ENCODE results near the gene FHOD3.
"Not testable (repeated sequence)": the region's sequence is repeated elsewhere in the genome, so short reads cannot be mapped to it uniquely, and the experiment has no call there.

The FHOD3 gene

DNA sequence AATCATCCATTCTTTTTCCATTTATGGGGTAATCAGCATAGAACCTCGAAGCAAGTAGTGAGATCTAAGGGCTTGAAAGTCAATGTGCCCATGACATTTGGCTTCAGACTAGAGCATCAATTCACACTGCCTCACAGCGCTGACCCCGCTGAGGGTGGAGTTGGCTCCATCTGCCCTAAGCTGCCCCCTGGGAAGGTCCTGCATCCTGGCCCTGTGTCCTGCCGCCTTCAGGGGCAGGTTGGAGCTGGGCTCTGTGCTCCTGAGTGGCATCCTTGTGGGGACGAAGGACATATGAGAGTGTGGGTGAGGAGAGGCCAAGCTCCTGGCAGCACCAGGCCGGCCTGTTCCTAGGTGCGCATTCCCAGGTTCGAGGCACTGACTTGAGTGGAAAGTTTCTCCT lies 249.4 kb downstream of the FHOD3 start:
- no peak for DNase-seq (ENCODE audit: low read depth in 2 of 2)

DNA sequence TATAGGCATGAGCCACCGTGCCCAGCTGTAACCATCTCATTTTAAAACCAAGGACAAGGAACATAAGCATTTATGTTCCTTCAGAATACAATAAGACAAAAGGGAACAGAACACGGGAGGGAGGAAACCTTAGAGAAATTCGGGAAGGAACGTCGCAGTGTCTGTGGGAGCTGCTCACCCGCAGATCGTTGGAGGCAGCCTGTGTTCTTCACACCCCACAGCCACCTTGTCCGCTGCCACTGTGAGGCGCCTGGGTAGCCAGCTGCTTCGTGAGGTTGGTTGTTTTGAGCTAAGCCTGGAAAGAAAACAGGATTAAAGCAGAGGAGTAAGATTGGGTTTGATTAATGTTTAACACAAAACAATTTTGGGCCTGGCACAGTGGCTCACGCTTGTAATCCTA lies 250.0 kb downstream of the FHOD3 start:
- DNase-seq (ENCODE audit: low read depth in 2 of 2) = no peak

DNA sequence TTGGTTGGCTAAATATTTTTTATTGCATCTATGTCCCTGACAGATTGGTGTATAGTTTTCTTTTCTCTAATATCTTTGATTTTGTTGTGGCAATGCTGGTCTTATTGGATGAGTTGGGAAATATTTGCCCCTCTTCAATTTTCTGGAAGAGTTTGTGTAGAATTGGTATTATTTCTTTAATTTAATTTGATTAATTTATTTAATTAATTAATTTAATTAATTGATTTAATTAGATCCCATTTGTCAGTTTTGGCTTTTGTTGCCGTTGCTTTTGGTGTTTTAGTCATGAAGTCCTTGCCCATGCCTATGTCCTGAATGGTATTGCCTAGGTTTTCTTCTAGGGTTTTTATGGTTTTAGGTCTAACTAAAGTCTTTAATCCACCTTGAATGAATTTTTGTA lies 253.8 kb downstream of the FHOD3 start:
- DNase-seq (ENCODE audit: low read depth in 2 of 2) = not testable (repeated sequence)

DNA sequence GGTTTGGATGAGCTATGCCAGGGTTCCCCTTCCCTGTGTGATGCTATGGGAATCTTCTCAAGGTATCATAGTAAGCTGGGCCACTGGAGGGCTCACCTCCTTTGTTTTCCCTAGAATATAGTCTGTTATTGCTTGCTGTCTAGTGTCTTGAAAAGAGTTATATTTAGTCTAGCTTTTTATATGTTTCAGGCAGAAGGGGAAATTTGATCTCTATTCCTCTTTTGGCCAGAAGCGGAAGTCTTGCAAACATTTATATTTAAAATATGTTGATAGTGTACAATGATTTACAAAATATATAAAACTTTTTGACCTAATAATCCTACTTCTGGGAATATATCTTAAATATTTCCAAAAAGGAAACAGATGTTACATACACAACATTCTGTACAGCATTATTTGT lies 260.7 kb downstream of the FHOD3 start:
- no peak for DNase-seq (ENCODE audit: low read depth in 2 of 2)

DNA sequence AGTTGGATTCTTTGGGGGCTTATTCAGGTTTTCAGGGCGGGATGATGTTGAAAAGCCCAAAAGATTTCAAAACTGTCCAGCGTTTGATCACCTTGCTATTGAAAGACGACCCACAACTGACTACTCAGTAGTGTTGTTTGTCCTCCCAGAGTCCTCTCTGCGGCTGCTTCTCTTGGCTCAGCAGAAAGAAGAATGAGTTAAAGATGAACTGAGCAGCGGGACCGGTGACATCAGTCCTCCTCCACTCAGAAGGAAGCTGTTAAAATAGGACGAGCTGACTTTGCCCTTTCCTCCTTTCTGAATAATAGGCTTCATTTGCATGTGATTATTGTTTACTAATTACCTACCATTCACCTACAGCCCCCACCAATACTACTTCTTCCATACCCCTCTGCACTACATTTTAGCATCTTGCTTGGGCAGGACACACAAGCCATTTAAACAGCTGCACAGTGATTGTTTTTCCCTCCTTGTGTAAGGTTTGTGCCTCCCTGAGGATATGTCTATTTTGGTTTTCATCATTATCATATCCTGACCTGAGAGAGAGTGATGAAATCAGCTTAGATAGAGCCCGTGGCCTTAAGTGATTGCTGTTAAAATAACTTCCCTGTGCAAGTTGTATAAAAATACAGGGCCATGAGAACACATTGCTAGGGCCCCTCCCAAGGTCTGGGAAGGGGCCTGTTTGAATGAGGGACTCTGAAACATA lies 261.8 kb downstream of the FHOD3 start:
- no peak for DNase-seq (ENCODE audit: low read depth in 2 of 2)

DNA sequence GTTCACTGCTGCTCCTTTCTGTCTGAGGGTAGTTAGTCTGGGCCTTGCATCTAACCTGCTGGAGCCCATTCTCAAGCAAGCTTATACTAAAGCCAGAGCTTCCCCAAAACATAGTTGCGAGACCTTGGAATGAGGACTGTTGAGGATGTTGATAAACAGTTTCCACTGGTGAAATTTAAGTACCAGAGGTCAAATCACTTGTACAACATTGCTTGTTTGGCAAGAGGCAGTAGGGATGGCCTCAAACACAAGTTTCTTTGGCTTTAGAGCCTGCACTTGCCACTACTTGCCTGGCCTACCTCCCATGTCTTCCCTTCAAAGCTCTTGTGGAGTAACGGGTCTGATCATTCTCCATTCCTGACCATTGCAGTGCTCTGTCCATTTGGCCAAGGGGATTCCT lies 262.7 kb downstream of the FHOD3 start:
- no peak for DNase-seq (ENCODE audit: low read depth in 2 of 2)

DNA sequence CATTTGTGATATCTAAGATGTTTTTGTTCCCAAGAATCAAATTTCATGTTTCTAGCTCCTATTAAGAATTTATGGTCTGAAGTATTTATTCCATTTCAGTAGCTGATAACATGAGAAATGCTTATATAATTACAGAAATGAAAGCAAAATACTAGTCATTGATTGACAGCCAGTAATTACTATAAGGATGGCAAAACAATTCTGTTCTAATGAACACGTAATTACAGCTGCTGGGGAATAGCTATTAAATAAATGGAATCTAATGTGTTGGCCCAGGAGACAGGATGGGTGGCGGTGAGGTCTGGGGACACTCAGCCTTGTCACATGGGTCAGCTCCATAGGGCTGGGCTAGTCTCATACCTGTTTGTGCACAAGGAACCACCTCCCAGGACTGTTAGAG lies 263.5 kb downstream of the FHOD3 start:
- DNase-seq (ENCODE audit: low read depth in 2 of 2) = no peak

DNA sequence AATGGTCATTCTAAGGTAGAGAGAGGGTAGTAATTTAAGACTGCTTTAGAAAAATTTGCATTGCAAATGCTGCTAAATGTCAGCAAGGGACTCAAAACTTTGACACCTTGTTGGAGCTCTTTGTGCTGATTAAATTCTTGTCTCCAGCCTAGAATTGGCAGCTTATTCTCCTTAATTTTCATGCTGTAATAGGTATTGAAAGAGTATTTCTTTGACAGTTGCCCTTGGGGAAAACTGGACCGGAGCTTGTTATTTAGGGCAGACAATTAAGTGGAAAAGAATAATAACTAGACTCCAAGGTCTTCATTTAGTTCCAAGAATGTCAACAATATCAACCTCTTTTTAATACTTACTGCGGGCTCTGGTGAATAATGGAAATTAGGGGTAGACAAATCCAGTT lies 267.3 kb downstream of the FHOD3 start:
- DNase-seq (ENCODE audit: low read depth in 2 of 2) = no peak

DNA sequence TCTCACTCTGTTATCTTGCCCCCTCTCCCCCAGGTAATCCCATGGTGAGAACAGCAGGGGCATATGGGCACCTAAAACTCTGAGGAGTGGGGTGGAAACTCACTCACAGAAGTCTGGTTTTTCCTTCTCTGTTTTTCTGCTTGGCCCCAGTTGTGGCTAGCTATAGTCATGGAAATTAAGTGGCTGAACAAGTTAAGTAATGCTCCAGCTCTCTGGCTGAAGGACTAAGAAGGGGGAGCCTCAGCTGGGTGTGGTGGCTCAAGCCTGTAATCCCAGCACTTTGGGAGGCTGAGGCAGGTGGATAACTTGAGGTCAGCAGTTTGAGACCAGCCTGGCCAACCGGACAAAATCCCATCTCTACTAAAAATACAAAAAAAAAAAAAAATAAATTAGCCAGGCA lies 270.3 kb downstream of the FHOD3 start:
- no peak for DNase-seq (ENCODE audit: low read depth in 2 of 2)

DNA sequence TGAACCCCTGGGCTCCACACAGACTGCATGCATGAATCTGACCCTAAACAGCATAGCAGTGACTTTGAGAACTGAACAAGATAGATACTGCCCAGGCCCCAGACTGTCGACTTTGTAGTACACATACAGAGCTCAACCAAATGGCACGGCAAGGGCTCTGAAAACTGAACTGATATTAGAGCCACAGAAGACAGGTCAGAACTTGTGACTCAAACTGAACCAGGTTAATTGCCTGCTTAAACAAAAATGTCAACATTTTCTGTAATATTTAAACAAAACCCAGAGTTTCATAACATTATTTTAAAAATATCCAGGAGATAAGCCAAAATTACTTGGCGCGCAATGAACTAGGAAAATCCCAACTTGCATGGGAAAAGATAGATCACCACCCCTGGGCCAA lies 271.0 kb downstream of the FHOD3 start:
- DNase-seq (ENCODE audit: low read depth in 2 of 2) = no peak

DNA sequence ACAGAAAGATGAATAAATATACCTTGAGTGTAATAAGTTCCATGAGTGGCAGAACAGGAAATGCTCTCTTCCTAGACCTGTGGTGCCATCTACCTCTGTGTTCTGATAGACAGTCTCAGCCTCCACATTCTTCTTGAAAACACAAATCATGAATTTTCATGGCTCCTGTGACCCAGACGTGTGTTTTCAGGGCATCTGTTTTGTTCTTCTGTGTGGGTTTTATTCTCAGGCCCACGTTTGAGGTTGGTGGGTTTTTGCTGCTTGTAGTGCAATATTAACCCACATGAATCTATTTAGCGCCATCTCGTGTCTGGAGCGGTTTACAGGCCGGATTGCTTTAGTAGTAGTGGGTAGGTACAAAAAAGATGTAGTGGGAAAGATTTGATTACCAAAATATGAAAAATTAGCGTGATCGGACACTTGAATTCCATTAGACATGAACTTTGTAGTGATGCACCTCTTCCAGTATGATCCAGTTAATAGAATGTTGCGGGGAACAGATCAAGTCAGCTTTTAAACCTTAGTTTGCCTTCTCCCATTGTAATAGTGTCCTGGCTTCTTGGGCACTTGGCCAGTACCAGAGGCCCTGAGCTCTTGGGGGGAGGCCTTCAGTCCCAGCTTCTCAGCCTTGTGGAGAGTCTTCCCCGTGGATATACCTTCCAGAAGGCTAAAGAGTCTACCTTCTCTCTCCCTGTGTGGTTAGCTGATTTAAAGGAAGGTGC lies 274.8 kb downstream of the FHOD3 start:
- DNase-seq (ENCODE audit: low read depth in 2 of 2) = no peak

DNA sequence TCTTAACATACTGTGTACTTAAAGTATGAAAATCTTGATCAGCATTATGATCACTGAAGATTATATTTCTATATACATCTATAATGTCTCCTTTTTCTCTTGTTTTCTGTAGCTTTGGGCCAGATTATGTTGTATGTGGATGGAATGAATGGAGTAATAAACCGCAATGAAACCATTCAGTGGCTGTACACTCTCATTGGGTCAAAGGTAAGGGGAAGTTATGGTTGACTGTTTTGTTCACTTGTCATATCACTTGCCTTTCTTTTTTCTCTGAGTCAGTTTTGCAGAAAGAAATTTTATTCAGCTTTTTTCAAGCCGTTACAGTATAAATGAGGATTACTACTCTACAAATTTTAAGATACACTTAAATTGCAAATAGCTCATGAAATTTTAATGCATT lies 278.8 kb downstream of the FHOD3 start:
- no peak for DNase-seq (ENCODE audit: low read depth in 2 of 2)

DNA sequence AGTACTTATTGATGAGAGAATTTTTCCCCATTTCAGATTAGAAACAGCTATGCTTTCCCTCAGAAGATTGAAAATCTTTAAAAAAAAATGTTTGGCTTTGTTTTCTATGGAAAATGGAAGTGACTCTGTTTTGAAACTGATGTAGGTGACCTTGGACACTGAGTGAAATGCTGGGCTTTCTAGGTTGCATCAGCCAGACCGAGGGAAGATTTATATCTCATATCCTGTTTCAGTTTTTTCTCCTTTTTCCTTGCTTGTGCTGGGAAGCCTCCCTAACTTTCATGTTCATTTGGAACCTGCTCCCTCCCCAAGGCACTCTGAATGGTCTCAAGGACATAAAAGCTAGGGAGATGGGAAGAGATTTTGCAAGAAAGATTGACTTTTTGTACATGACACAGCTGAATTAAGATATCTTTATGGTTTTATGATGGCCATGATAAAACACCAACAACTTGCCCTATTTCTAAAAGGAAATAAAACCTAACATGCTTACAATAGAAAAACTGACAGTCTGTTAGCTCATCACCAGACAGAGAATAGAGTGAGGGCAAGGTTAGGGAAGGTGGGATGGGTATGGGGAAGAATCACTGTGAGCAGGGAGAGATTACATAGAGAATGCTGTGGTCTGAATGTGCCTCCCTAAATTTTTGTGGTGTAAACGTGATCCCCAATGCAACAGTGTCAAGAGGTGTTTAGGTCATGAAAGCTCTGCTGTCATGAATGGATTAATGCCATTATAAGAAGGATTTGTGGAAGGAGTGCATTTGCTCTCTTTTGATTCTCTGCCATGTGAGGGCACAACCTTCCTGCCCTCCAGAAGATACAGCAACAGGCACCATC lies 281.6 kb downstream of the FHOD3 start:
- DNase-seq (ENCODE audit: low read depth in 2 of 2) = no peak

DNA sequence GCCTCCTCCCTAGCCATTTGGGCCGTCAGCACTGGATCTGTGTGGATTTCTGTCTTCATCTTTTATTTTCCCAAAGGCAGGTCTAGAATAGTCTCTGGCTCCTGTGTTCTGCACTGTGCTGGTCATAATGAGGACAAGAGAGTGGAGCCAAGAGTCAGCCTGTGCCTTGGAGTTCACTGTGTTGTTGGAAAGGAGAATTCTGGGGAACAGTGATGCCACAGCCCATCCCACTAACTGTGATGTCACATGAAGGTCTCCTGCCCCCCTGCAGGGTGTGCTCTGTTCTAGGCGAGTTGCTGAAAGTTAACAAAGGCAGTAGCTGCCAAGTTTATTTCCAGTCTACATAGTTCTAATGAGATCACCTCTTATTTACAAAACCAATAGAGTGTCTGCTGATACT lies 282.8 kb downstream of the FHOD3 start:
- no peak for DNase-seq (ENCODE audit: low read depth in 2 of 2)

DNA sequence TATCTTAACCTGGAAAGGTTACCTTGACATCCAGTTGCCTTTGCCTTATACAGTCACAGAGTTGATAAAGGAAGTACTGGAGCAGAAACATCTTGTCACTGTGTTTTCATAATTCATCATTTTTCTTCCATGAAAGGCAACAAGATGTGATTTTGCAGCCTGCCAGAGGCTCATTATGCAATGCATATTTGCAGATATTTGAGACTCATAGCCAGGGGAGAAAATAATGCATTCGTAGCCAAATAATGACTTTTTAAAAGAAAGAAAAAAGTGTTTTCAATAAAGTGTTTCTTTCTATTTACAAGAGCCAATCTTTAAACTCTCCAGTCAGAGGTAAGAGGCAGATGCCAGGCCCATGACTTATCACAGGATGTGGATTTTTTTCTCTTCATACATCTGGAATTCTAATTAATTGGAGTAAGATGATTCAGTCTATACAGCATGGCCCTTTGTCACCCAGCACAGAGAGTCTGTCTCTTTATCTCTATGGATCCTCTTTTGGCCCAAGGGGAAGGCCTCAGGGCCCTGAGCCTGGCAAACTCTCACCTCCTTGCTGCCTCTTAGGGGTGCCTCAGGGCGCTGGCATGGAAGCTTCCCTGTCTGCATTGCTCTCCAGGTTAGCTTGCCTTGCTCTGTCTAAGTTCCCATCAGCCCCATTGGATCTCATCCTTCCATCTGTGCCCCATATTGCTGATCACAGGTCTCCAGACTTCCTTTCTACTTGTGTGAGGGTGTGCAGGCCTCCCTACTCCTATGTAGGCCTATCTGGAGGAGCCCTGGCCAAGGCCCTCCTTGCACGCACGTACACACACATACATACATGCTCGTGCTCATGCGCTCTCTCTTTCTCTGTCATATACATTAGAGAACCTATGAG lies 283.6 kb downstream of the FHOD3 start:
- DNase-seq (ENCODE audit: low read depth in 2 of 2) = no peak

DNA sequence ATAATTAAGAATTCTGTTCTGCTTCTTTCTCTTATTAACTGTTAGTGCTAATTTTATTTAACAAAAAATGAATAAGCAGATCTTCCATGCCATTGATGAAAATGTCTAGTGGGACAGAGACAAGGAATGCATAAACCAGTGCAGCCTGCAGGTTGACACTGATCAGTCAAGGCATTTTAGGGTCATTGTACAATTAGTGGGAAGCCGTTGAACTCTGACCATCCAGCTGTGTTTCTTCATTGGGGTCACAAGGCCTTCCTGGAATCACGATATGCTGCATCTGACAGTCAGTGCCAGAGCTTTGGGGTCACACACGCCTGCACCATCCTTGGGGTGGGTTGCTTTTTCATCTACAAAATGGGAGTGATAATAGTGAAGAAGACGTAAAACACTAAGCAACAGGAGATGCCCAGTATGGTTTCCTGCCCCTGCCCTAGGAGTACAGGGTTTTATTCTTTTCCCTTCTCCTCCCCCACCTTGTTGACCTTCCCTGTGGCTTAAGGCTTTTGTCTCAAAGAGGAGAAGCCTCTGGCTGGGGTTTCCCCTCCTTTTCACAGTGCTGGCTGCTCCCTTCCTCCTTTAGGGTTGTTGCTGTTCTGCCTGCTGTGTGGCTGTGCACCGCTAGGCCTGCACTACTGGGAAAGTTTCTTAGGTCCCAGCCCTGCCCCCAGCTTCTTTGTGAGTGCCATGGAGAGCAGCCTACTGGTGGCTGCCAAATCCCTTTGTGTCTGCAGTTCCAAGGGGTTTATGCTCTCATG lies 285.7 kb downstream of the FHOD3 start:
- DNase-seq (ENCODE audit: low read depth in 2 of 2) = no peak

DNA sequence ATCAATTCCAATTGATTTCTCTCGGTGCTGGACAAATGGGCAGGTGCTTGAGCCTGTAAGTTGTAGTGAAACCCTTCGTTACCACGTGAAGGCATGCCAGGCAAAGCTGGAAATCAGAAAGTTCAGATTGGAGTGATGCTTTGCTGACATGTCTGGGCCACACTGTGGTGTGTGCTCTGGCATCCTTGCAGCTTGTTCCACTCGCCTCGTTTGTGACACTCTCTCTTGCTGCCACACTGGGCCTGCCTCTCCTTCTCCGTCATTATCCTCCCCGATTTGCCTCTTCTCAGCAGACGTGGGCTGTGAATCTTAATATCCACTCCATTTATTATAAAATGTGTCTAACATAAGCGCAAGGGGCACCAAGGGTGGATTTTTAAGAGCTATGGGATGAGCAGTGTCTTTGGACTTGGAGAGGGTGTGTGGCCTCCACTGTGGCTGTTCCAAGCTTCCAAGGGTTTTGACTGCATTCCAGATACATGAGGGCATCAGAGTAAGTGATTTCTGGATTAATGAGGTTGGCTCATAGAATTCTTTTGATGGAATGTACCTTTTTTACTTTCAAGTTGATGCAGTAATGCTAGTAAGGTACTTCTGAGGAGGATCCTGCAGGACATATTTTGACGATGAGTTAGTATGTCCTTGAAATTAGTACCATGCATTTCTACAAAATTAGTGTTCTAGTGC lies 292.5 kb downstream of the FHOD3 start:
- no peak for DNase-seq (ENCODE audit: low read depth in 2 of 2)

DNA sequence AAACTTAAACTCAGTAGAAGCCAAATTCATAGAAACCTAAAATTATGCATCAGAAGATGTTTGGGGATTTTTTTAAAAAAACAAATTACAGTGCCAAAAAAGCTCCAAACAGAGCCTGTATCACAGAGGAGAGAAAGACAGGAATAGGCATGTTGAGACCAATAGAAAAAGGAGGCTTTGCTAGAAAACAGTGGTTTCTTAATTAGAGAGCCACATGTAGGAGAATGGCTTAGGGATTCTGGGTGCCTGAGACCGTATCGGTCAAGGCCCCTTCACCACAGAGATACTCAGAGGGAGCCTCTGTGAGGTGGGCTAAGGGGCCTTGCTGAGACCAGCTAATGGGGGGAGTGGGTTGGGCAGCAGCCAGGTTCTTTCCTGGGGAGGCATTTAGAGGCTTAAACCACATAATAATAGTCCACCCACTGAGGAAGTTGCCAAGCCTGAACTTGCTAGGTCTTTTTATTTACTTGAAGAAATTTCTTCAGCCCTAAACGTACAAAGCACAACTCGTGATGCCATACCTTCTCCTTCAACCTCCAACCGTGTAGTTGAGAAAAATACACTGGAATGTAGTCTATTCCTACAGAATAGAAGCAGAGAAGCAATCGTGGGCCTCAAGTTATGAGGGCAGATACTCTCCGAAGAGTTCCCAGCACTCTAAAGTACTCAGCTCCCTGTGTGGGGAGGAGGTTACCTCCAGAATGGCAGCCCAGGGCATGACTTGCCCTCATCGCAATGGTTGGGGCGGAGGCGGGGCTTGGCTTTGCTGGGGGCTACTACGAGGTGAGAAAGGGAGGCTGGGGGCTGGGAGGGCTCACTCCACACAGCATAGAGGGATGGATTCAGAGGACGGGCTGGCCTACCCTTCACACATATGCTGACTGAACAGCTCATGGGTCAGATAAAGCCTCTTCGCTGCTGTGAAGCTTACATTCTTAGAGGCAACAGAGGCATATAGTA lies 293.4 kb downstream of the FHOD3 start:
- DNase-seq (ENCODE audit: low read depth in 2 of 2) = no peak

DNA sequence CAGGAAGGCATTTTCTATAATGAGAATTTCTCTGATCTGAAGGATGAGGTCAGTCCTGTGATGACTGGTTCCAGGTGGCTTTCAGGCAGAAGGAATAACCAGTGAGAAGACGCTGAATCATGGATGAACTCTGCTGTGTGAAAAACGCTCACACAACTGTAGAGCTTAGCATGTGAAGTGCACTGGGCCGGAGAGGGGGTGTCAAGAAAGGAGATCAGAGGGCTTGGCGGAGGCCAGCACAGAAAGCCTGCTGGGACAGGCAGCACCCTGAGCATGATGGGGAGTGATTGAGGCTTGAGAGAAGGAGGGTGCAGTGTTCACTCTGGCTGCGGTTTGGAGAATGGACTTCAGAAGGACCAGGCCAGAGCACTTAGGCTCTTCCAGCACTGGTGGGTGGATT lies 294.8 kb downstream of the FHOD3 start:
- DNase-seq (ENCODE audit: low read depth in 2 of 2) = no peak

All from stimulated activated CD4-positive, alpha-beta T cell treated with anti-CD3 and anti-CD28 coated beads, Interleukin-15, amount 100 ng/mL, for 48 hours (primary cell).